GM18870 (cell line): ENCODE results near the gene EXT2.

Experiments used
- ATAC-seq: cut with Tn5 transposase; IDR thresholded peaks from one replicate; pipeline ENCODE4 v1.9.1; 2021; ENCODE audit warnings: moderate library complexity; ENCODE audit not compliant: unreplicated experiment

Gene EXT2

GRCh38 chr11:44162004-44162403 lies 66.5 kb downstream of the EXT2 start:
- no peak for ATAC-seq

GRCh38 chr11:44162662-44163061 lies 67.2 kb downstream of the EXT2 start:
- ATAC-seq = no peak

GRCh38 chr11:44165432-44165831 lies 70.0 kb downstream of the EXT2 start:
- no peak for ATAC-seq

DNA sequence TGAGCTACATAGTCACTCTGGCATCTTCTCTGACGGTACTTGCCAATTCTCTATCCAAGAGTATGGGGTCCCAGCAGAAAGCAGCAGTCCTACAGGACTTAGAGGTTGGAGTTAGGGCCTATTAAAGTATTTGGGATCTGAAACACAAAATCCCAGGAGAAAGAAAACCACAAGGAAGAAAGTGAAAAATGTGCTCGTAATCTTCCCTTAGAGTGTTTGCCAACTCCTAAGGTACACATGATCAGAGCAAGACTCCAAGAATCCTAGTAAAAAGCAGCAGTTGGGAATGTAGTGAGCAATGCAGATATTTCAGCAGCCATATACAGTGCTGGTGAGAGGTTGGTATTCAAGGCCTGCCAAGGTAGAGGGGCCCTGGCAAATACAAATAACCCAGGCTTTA lies 71.6 kb downstream of the EXT2 start:
- no peak for ATAC-seq

- ATAC-seq = no peak
Observed at GRCh38 chr11:44171518-44171917, 76.0 kb downstream of the EXT2 start.

- no peak for ATAC-seq
Observed at GRCh38 chr11:44172966-44173365, 77.5 kb downstream of the EXT2 start.

DNA sequence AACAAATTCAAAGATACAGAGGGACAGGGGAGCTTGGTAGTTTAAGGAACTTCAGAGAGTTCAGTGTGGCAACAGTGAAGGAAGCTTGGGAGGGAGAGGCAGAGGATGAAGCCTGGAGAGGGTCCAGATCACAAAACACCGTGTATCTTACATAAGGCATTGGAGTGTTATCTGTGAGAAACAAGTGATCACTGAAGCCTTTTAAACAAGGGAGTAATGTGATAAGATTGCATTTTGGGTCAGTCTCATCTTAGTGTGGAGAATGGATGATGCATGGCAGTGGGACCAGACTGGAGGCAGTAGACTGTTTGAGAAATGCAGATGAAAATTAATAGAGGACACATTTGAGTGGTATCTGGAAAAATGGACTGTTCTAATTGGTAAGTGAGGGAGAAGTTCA lies 79.4 kb downstream of the EXT2 start:
- no peak for ATAC-seq

DNA sequence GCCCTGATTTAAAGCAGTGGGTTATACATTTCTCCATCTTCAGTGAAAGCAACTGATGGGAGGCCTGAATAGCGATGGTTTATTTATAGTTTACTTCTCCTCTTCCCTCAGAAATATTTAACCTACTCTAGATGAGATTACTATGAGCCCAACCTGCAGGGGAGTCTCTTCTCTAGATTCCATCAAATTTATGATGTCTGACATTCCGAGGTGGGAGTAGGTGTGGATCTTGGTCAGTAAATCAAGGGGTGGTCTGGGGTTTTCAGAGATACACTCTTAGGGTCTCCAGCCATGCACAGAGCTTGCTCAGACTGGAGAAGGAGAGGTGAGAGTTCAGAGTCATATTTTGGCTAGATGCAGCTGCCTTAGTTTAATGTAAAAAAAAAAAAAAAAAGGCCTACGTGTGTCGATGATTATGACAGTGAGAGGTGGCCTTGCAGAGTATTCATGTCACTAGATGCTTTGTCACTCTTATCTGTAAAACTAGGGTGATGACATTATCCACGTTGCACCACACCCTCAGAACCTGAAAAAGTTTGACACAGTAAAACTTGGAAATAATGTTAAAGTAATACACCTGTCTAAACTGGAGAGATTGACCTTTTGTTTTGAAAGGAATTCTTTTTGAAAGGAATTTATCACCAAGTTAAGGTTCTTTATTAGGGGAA lies 81.2 kb downstream of the EXT2 start:
- ATAC-seq = no peak

DNA sequence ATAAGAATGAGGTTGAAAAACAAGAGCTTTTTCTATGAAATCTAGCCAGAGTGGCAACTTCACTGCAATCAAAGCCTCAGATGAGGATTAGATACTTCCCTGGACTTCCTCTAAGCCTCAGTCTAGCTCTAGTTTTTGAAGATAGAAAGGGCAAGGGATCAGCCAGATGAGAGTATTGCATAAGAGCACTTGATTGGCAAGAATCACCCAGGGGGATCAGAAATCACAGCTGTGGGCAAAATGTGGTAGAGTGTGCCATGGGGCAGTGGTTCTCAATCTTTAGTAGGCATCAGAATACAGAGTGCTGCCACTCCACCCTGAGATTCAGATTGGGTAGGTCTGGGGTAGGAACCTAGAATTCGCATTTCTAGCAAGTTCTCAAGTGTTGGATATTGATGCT lies 82.4 kb downstream of the EXT2 start:
- ATAC-seq = no peak

GRCh38 chr11:44178381-44178780 lies 82.9 kb downstream of the EXT2 start:
- ATAC-seq = no peak

- no peak for ATAC-seq
Observed at GRCh38 chr11:44179173-44179572, 83.7 kb downstream of the EXT2 start.

DNA sequence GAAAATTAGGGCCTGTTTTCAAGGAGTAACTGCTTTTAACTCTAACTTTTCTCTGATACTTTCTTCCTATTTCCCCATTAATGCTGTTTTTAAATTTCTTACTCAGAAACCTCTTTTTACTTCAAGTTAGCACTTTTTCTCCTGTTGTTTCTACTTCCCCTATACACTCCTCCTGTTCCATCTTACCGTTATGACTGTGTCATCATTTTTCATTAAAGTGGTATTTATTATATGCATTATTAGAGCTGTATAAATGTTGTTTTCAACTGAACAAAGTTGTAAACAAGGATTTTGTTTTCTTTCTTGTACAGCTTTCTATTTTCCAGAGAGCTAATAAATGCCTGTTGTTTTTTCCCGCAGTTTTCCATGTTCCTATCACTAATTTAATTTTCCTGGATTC lies 84.6 kb downstream of the EXT2 start:
- no peak for ATAC-seq

- no peak for ATAC-seq
Observed at GRCh38 chr11:44185522-44185921, 90.0 kb downstream of the EXT2 start.

DNA sequence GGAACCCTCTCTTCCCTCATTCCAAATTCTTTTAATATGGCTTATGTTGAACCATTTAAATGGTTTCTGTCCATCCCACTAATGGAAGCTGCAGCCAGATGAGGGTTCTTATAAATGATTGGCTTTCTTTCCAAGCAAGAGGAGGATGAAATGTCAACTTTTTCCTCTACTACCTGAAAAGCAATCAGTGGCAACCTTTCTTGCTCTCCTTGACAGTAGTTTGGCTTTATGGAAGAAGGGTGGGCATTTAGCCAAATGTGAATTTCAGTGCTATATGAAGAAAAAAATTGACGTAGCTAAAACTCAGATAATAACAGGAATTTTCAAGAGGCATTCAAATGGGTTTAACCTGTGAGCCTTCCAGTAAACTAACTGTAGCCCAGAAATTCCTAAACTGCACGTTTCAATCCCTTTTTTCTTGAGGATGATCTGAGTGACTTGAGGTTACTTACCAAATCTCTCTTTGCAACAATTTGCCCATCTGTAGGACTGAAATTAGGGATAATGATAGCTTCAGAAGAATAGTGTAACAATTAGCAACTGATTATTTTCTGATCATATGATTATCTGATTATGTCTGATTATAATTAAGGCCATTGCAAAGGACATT lies 90.9 kb downstream of the EXT2 start:
- ATAC-seq = no peak

DNA sequence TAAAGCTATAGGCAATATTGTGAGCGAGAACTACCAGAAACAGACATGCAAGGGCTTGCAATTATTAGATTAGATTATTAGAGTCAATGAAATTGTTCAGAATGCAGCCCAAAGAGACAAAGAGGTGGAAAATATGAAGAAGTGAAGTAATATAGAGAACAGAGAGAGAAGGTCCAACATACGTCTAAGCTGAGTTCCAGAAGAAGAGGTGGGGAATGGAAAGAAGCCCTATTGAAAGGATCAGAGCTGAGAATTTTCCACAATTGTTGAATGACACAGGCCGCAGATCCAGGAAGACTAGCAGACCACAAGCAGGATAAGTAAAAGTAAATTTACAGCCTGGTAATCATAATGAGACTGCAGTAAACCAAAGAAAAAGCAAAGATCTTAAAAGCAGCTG lies 93.2 kb downstream of the EXT2 start:
- no peak for ATAC-seq

DNA sequence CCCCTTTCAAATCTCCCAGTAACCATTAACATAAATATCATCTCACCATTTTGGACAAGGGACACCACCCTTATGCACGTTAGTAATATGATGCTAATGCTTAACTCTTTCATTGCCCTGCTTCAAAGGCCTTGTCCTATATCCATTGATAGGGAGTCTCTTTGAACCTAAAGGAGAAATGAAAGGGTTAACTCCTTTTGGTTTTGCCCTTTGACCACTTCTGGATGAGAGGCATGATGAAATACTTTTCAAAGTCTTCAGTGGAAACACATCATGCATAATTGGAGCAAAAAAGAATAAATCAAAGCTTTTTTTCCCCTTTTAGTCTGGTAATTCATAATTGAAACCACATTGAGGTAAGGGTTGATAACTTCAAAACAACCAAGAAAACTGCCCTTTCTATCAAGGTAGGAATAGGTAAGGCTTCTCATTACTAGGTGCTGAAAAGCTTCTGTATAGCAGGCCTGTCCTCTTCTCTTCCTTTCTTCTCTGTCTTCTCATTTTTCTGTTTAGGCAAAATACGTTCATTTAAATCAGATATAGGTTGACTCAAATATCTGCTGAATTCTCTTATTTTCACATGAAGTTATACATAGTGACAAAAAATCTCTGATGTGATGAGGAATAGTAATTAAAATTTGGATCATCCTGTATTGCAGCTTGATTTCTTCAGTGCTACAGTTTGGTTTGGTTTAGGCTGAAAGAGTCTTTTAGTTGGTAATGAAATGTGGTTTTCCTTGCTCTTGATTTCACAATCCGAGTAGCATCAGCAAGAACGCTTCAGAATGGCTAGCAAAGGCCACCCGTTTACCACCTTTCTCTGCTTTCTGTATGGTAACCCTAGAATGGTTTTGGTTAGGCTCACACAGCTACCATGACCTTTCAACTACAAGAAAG lies 94.8 kb downstream of the EXT2 start:
- ATAC-seq = no peak

- ATAC-seq = no peak
Observed at GRCh38 chr11:44190883-44191230, 95.4 kb downstream of the EXT2 start.

DNA sequence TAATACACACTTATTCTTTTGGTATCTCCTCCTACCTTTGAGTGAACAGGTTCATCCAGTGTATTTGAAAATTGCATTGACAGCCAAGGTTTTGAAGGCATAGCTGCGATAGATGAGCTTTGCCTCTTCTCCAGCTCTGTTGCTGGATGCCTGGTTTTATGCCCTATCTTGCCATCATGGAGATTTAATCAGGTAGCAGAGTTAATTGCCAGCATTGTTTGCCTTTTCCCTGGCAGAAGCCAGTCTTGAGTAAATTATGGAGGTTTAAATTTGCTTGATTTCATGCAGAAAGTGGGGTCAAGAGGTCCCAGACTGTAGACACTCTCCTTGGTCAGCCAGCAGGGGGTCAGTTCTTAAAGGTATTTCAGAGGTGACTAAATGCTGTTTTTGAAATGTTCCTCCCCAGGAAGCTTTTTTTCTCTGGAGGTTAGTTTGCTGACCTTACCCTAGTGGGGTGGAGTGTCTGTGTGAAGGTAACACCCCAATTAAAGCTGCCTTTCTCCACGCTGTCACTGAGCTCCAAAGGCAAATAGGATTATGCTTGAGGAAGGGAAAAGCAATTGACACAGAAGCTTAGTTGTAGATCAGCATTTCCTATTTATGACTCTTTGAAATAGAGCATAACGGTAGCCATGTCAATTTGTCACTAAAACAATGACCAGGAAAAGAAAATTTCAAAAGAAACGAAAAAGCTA lies 96.0 kb downstream of the EXT2 start:
- ATAC-seq = no peak

DNA sequence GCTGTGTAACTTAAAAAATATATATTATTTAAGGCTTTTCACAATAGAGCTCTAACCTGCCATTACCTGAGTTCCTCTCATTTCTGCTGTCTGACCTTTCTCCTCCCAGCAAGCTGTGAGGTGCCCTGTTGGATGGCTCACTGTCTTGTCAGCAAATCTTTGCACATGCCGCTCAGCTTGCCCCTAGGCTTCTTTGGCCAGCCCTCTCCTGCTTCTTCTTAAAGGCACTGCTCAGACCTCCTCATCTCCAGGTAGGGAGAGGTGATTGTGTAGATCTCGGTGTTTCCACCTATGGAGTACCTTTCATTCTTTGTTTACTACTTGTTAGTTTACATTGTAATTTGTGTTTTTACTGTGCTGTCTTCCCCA lies 96.5 kb downstream of the EXT2 start:
- no peak for ATAC-seq

GRCh38 chr11:44192462-44193100 lies 97.1 kb downstream of the EXT2 start:
- ATAC-seq = no peak

DNA sequence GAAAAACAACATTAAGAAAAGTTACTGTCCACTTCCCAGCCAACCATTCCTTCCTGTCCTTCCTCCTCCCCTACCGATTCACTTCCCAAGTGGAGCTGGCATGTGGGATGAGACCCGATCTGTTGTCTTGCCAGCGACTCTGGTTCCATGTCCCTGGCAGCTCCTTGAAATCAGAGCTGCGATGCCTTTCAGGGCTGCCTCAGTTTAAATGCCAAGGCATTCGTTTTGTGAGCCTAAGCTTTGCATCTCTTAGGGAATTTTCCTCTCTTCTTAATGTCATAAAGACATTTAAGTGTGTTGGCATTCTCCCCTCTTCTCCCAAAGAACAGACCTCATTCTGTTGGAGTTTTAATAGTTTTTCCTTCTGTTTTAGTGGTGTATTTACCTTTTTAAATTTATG lies 98.4 kb downstream of the EXT2 start:
- no peak for ATAC-seq
